Fibroblast of skin of back (primary cell): Measurements from ENCODE around the gene RAD51C.
A peak's percentile ranks its signal among the peaks of the same experiment; 100 is the strongest.
"Not testable (repeated sequence)": the region's sequence is repeated elsewhere in the genome, so short reads cannot be mapped to it uniquely, and the experiment has no call there.

ENCODE experiments used
- DNase-seq: peaks from one replicate; pipeline ENCODE4 v3.0.0-alpha.2; 2013

RAD51C gene

DNA sequence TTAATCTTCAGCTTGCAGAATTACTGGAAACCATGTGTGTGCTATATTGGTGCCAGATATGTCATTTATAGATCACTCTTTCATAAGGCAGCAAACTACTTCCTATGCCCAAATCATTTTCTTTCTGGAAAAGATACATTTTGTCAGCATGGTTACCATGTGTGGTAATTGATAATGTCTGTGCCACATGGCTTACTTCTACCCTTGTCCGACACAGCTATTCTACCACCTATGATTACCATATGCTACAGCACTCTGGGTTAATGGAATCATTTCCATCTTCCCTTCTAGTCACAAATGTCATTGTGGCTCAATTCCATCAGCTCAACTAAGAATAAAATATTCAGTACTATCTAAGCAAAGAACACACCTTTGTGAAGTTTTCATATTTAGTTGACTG is 55.3 kb downstream of the RAD51C start:
- no peak for DNase-seq

DNA sequence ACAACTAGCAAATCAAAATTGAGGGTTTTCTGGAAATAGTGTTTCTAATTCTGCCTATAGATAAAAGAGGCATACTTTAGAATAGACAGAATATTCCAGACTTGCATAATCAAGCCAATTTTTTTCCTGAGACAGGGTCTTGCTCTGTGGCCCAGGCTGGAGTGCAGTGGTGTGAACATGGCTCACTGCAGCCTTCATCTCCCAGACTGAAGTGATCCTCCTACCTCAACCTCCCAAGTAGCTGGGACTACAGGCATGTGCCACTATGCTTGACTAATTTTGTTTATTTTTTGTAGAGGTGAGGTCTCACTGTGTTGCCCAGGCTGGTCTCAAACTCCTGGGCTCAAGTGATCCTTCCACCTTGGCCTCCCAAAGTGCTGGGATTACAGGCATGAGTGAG is 57.2 kb downstream of the RAD51C start:
- DNase-seq: not testable (repeated sequence)

GRCh38 chr17:58753026-58753425 is 60.6 kb downstream of the RAD51C start:
- no peak for DNase-seq

DNA sequence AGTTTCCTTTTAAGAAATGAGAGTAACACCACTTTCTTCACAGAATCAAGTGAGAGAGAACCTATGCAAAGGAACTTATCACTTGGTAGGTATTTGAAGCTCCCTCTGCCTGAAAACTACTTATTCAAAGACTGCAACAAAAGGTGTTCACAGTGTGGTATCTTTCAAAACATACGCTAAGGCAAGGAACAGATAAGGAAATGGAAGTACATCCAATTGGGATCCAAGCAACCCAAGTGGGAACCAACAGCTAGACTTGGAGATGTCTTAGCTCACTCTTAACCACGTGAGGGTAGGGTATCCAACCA is 62.8 kb downstream of the RAD51C start:
- DNase-seq: no peak

DNA sequence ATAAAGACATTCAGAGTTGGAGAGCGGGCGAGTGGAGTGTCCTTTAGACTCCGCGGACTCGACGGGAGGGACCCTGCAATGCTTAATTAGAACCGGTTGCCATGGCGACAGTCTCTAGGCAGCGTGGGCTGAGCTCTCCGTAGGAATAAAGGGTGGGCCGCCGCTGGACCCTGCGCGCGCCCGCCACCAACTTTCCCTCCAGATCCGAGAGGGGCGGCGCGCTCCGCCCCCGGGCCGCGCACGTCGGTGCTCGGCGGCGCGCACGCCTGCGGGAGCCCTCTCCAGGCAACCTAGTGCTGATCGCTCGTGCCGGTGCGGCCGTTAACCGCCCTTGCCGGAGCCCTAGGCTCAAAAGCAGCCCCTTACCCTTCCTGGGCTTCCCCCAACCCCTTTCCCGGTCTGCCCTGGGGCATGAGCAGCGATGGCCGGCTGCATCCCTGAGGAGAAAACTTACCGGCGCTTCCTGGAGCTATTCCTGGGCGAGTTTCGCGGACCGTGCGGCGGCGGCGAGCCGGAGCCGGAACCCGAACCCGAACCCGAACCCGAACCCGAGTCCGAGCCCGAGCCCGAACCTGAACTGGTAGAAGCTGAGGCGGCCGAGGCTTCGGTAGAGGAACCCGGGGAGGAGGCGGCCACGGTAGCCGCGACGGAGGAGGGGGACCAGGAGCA is 63.3 kb downstream of the RAD51C start, which contains the start of gene PPM1E:
PPM1E (plus strand) TSS at position 278 of the 669 bp plus-strand sequence.
- peak; percentile 48 for DNase-seq

DNA sequence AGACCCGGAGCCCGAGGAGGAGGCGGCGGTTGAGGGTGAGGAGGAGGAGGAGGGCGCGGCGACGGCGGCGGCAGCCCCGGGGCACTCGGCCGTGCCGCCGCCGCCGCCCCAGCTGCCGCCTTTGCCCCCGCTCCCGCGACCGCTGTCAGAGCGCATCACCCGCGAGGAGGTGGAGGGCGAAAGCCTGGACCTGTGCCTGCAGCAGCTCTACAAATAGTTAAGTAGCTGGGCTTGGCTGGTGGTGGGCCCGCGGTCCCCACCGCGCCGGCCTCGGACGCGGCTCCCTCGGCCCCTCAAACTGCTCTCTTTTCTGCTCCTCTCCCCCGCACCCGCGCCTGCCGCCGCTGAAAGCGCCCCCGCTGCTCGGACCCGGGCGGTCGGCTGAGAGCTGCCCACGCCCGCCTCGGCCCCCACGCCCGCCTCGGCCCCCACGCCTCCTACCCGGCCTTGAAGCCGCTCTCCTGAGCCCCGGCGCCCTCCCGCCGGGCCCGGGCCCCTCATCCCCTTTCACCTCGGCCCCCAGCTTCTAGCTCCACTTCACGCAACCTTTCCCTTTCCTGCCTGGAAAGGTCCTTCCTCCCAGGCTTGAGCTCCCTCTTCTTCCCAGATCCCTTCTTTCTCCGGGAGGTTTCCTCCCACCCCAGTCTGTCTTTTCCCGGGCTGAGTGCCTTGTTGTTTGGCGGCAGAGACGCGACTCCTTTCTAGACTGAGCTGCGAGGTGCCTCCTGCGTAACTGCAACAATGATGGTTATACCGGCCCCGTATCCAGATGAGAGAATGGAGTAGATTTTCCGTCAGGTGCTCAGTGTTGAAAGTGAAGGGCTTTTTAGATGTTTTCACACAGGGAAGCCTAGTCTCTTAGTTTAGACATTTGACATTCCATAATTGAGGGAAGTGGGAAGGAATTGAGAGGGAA is 64.1 kb downstream of the RAD51C start:
- DNase-seq: no peak

GRCh38 chr17:58757162-58757613 is 64.8 kb downstream of the RAD51C start:
- DNase-seq: no peak

GRCh38 chr17:58758890-58759289 is 66.5 kb downstream of the RAD51C start:
- no peak for DNase-seq

GRCh38 chr17:58759522-58759921 is 67.1 kb downstream of the RAD51C start:
- no peak for DNase-seq

DNA sequence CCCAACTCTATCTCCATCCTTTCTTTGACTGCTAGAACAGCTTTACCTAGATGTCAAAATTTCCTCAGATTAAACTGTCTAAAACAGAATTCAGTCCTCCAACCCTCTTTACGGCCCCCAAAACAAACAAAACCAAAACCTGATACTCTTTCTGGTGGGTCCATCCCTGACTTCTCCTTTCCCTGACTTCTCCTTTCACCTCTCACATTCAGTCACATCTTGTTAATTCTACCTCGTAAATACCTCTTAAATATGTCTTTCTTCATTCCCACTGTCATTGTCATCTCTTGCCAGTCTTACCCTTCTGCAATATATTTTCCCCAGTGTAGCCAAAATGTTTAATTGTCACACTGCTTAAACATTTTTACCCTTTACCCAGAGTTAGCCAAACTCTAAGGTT is 67.8 kb downstream of the RAD51C start:
- no peak for DNase-seq

- DNase-seq: no peak
These were observed 70.9 kb downstream of the RAD51C start for GRCh38 chr17:58763263-58763662.

- no peak for DNase-seq
These were observed 72.0 kb downstream of the RAD51C start for GRCh38 chr17:58764373-58764772.

GRCh38 chr17:58778482-58778881 is 86.1 kb downstream of the RAD51C start:
- not testable (repeated sequence) for DNase-seq

DNA sequence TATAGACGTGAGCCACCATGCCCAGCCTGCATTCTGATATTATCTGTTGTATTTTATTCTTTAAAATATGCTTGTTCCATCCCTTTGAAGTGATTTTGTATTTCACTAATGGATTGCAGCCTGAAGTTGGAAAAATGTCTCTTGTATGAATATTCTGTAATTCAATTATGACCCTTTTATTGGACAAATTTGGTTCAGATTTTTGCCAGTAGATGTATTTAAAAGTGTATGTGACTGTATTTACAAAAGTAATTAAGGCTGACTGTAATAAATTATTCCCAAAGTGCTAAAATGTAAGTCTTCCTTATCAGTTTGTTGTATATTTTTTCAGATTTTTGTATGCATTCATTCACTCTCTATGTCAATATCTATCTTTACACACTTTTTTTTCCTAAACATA is 87.0 kb downstream of the RAD51C start:
- DNase-seq: no peak

GRCh38 chr17:58783380-58783779 is 91.0 kb downstream of the RAD51C start:
- DNase-seq: no peak

DNA sequence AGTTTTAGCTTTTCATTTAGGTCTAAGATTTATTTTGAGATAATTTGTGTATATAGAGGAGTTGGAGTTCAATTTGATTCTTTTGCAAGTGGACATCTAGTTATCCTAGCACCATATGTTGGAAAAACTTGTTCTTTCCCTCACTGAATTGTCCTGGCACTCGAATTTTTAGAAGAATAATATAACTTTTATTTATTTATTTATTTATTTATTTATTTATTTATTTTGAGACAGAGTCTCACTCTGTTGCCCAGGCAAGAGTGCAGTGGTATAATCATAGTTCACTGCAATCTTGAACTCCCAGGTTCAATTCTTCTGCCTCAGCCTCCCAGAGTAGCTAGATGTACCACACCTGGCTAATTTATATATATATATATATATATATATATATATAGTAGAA is 92.7 kb downstream of the RAD51C start:
- no peak for DNase-seq
